Measurements from ENCODE around the gene SNX8. TPM values are rescaled to one million over a fixed set of nuclear protein-coding genes. Genes with fewer than 3 reads are reported as not detected.

The SNX8 gene
- total and polyA plus RNA-seq, 2 experiments from 2014 or later, result 24.7 to 81.4 TPM

DNA sequence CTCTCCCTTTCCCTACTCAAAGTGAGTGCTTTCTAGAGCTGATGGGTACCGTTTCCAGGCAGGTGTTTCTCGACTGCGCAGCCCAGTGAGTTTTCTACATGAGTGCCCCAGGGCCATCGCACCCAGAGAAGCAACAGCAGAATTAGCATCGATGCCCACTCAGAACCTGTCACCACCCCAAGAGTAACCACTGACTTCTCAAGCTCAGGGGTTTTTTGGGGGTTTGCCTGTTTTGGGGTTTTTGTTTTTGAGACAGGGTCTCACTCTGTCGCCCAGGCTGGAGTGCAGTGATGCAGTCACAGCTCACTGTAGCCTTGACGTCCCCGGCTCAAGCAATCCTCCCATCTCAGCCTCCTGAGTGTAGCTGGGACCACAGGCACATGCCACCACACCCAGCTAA, 25.7 kb downstream of the SNX8 start:
- Histone ChIP-seq H3K79me2 (peaks cover 57% of the 10 kb centered on the region), H3K27ac (no peak overlapping the region), H3K9me2 (replicated peaks; ENCODE audit: insufficient read depth) (no peaks in the 10 kb centered on the region), H3K36me3 (replicated peaks; ENCODE audit: insufficient read depth, low read depth) (no peaks in the 10 kb centered on the region), H3K9me3 (ENCODE audit: low read depth) (no peaks in the 10 kb centered on the region), H3K4me2 (no peak overlapping the region), H3K27me3 (no peaks in the 10 kb centered on the region), H3K4me1 (ENCODE audit: insufficient read depth) (no peaks in the 10 kb centered on the region), H3K4me3 (no peak overlapping the region), H4K20me1 (ENCODE audit: insufficient read depth, poor library complexity, severe bottlenecking) (no peaks in the 10 kb centered on the region), H2AFZ (no peak overlapping the region)
- 96% methylated on average over 8 of the region's 8 CpGs for WGBS (ENCODE audit: low lambda C conversion rate, missing lambda C conversion rate)
- no peak for DNase-seq (ENCODE audit: low spot score)
- no peak for TF ChIP-seq EZH2 (IDR thresholded peaks at IDR 0.05; ENCODE audit: borderline replicate concordance)
- TF ChIP-seq EZH2phosphoT487 (IDR thresholded peaks at IDR 0.05; ENCODE audit: low read depth, severe bottlenecking, unreplicated experiment), result no peak
- TF ChIP-seq, protein P1, sequence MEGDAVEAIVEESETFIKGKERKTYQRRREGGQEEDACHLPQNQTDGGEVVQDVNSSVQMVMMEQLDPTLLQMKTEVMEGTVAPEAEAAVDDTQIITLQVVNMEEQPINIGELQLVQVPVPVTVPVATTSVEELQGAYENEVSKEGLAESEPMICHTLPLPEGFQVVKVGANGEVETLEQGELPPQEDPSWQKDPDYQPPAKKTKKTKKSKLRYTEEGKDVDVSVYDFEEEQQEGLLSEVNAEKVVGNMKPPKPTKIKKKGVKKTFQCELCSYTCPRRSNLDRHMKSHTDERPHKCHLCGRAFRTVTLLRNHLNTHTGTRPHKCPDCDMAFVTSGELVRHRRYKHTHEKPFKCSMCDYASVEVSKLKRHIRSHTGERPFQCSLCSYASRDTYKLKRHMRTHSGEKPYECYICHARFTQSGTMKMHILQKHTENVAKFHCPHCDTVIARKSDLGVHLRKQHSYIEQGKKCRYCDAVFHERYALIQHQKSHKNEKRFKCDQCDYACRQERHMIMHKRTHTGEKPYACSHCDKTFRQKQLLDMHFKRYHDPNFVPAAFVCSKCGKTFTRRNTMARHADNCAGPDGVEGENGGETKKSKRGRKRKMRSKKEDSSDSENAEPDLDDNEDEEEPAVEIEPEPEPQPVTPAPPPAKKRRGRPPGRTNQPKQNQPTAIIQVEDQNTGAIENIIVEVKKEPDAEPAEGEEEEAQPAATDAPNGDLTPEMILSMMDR (IDR thresholded peaks at IDR 0.05; ENCODE audit: poor library complexity), result no peak

DNA sequence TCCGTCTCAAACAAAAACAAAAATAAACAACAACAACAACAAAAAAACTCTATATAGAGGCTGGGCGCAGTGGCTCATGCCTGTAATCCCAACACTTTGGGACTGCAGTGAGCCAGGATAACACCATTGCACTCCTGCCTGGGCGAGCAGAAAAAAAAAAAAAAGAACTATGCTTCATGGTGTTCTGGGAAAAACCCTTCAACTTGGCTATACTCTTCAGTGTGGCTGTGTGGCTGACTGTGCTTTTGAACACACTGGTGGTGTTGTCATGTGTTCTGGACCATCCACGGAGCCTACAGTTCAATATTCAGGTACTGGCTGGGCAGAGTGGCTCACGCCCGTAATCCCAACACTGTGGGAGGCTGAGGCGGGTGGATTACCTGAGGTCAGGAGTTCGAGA, 26.5 kb downstream of the SNX8 start:
- Histone ChIP-seq H3K4me1 (ENCODE audit: insufficient read depth) (no peaks in the 10 kb centered on the region), H3K4me2 (no peak overlapping the region), H3K9me2 (replicated peaks; ENCODE audit: insufficient read depth) (no peaks in the 10 kb centered on the region), H3K27me3 (no peaks in the 10 kb centered on the region), H4K20me1 (ENCODE audit: insufficient read depth, poor library complexity, severe bottlenecking) (no peaks in the 10 kb centered on the region), H3K27ac (no peak overlapping the region), H3K79me2 (peaks cover 55% of the 10 kb centered on the region), H3K36me3 (replicated peaks; ENCODE audit: insufficient read depth, low read depth) (no peaks in the 10 kb centered on the region), H2AFZ (no peak overlapping the region), H3K4me3 (no peak overlapping the region), H3K9me3 (ENCODE audit: low read depth) (no peaks in the 10 kb centered on the region)
- no peak for TF ChIP-seq EZH2 (IDR thresholded peaks at IDR 0.05; ENCODE audit: borderline replicate concordance)
- no peak for TF ChIP-seq EZH2phosphoT487 (IDR thresholded peaks at IDR 0.05; ENCODE audit: low read depth, severe bottlenecking, unreplicated experiment)
- TF ChIP-seq, protein P1 (IDR thresholded peaks at IDR 0.05; ENCODE audit: poor library complexity), result no peak
- no peak for DNase-seq (ENCODE audit: low spot score)
- WGBS (ENCODE audit: low lambda C conversion rate, missing lambda C conversion rate), result 94% methylated on average over 8 of the region's 8 CpGs

DNA sequence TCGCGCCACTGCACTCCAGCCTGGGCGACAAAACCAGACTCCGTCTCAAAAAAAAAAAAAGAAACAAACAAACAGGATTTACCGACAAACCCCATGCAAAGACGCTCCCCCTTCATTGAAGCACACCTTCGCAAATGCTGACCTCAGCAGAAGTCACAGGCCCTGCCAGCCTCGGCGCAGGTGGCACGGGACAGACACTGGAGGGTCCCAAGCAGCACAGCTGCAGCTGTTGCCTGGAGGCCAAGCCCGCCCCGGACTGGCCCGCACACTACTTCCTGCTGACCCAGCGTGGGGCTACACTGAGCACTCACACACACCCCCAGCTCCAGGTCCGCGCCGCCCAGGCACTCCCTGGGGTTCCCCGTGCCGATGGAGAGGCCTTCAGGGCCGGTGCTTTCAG, 31.2 kb downstream of the SNX8 start:
- Histone ChIP-seq H4K20me1 (ENCODE audit: insufficient read depth, poor library complexity, severe bottlenecking) (no peaks in the 10 kb centered on the region), H2AFZ (no peak overlapping the region), H3K9me3 (ENCODE audit: low read depth) (no peaks in the 10 kb centered on the region), H3K27me3 (no peaks in the 10 kb centered on the region), H3K27ac (no peak overlapping the region), H3K4me3 (no peak overlapping the region), H3K9me2 (replicated peaks; ENCODE audit: insufficient read depth) (no peaks in the 10 kb centered on the region), H3K36me3 (replicated peaks; ENCODE audit: insufficient read depth, low read depth) (no peaks in the 10 kb centered on the region), H3K4me2 (no peak overlapping the region), H3K79me2 (peaks cover 47% of the 10 kb centered on the region), H3K4me1 (ENCODE audit: insufficient read depth) (peaks cover 29% of the 10 kb centered on the region)
- 97% methylated on average over 20 of the region's 20 CpGs for WGBS (ENCODE audit: low lambda C conversion rate, missing lambda C conversion rate)
- no peak for DNase-seq (ENCODE audit: low spot score)
- TF ChIP-seq EZH2phosphoT487 (IDR thresholded peaks at IDR 0.05; ENCODE audit: low read depth, severe bottlenecking, unreplicated experiment) (no peak), EZH2 (IDR thresholded peaks at IDR 0.05; ENCODE audit: borderline replicate concordance) (no peak)
- TF ChIP-seq, protein P1 (IDR thresholded peaks at IDR 0.05; ENCODE audit: poor library complexity), result no peak

Data from hepatocyte (in vitro differentiated cells).